SK-N-MC (cell line): ENCODE measurements around the gene EDA.

Experiments
- DNase-seq: peaks from one replicate; pipeline ENCODE4 v3.0.0-alpha.2; 2011; ENCODE audit warnings: low read depth, low spot score
- H3K27ac ChIP-seq: fragments of 200-600 bp; sonication (generic); 2 replicates; pipeline ENCODE4 v1.5.1; 2016; ENCODE audit warnings: mixed run types
- H3K36me3 ChIP-seq: fragments of 200-600 bp; sonication (generic); 2 replicates; pipeline ENCODE4 v1.6.1; 2017; ENCODE audit warnings: antibody characterized with exemption, low read length, mixed read lengths; ENCODE audit not compliant: insufficient read depth
- H3K4me3 ChIP-seq: fragments of 200-600 bp; sonication (generic); 2 replicates; pipeline ENCODE4 v1.5.1; 2016
- H3K9ac ChIP-seq: fragments of 200-600 bp; sonication (generic); 2 replicates; pipeline ENCODE4 v1.8.0; 2017; ENCODE audit warnings: mixed run types, mixed read lengths; ENCODE audit not compliant: insufficient read length
- H3K9me3 ChIP-seq: fragments of 200-600 bp; sonication (generic); 2 replicates; pipeline ENCODE4 v1.6.1; 2017; ENCODE audit warnings: low read depth, mild to moderate bottlenecking, antibody characterized with exemption, low read length, moderate library complexity, mixed read lengths
- EZH2 ChIP-seq: fragments of 200-600 bp; sonication (generic); IDR thresholded peaks from one replicate; pipeline ENCODE4 v1.6.1; 2017; ENCODE audit warnings: antibody characterized with exemption
- FOXP2 ChIP-seq: optimal IDR thresholded peaks from 2 replicates; pipeline ENCODE3; 2011; ENCODE audit warnings: mild to moderate bottlenecking, moderate library complexity; ENCODE audit not compliant: insufficient read depth; ENCODE audit errors: extremely low read length, control extremely low read depth
- POLR2AphosphoS5 ChIP-seq: IDR thresholded peaks from 2 replicates; pipeline ENCODE4 v1.6.1; 2012; ENCODE audit warnings: mild to moderate bottlenecking, low read depth, low read length, borderline replicate concordance

Gene EDA

DNA sequence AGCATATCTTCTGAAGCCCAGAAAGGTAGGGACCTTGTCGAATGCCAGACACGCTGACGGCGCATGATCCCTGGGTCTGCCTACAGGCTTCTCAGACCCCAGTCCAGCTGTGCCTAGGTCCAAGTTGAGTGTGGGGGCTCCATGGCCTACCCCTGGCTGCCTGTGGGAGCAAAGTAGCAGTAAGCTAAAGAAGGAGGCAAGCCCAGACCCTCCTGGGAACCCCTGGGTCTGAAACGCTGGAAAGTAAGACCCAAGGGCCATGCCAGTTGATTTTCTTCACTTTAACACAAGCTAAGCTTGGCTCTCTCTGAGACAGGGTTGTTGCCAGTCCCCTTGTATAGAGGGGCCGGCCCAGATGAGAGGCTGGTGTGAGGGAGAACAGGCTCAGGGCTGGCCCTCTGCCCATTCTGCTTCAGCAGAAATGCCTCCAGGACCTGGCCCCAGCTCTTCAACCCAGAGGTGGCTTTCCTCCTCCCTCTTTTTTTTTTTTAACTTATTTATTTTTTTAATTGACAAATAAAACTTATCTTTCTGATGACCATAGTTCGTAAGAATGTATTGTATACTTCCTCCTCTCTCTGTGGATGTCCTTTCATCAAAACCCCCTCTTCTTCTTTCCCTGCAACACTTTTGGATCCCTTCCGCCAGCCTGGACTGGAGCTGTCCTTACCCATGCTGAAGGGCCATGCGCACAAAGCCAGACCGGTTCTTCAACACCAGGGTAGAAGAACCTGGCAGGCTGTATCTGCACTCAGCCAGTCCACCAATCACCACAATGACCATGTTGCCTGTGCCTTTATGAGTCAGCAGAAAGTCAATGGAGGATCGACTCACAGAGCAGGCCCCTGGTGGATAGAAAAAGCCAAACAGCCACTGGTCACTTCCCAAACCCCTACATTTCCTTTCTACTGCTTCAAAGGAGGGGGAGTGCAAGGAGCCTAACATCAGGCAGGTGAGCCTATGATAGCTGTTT is 426.8 kb downstream of the EDA start:
- Histone ChIP-seq H3K9ac (no peak overlapping the region), H3K4me3 (no peak overlapping the region), H3K36me3 (no peaks in the 10 kb centered on the region), H3K27ac (no peak overlapping the region), H3K9me3 (no peaks in the 10 kb centered on the region)
- TF ChIP-seq POLR2AphosphoS5 (no peak), FOXP2 (no peak), EZH2 (no peak)
- DNase-seq, result no peak

DNA sequence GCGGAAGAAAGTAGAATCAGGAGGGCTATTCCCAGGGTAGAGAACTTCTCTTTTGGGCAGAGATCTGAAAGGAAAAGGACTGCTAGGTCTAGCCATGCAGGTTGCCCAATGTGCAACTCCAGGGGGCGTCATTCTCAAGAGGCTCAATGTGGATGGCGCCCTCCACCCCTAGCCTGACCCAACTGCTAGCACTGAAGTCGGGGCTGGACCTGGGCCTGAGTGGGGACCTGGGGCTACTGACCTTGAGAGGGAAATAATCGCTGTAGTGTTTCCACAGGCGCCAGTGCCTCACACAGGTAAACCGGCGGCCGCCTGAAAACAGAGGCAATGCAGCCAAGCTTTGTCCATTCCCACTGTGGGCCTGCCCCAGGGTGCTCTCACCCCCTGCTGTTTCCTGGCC is 427.8 kb downstream of the EDA start:
- Histone ChIP-seq H3K27ac (no peak overlapping the region), H3K9ac (no peak overlapping the region), H3K36me3 (no peaks in the 10 kb centered on the region), H3K9me3 (no peaks in the 10 kb centered on the region), H3K4me3 (no peak overlapping the region)
- TF ChIP-seq EZH2, result no peak
- no peak for TF ChIP-seq POLR2AphosphoS5
- no peak for TF ChIP-seq FOXP2
- no peak for DNase-seq

- no peaks in the 10 kb centered on the region for H3K9me3 ChIP-seq
- DNase-seq, result no peak
- TF ChIP-seq POLR2AphosphoS5 (no peak), EZH2 (no peak), FOXP2 (no peak)
- no peak overlapping the region for H3K9ac ChIP-seq
- no peaks in the 10 kb centered on the region for H3K36me3 ChIP-seq
- no peak overlapping the region for H3K4me3 ChIP-seq
- H3K27ac ChIP-seq, result no peak overlapping the region
Observed at GRCh38 chrX:70044541-70045245, 428.8 kb downstream of the EDA start.

DNA sequence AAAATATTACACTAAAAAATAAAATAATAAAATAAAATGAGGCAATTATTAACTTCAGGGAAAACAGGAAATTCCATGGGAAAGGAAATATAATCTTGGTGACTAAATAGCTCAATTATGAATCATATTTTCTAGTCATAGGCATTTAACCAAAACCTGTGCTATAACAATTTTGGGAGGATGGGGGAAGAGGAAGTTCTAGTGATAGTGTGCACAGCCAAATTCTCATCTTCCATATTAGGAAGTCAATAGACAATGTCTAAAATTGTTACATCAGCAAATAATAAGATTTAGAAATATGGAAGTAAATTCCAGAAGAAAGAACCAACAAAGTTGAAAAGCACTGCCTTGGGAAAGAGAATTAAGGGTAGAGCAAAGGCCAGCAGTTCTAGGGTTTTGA is 431.1 kb downstream of the EDA start:
- no peak for TF ChIP-seq FOXP2
- TF ChIP-seq EZH2, result no peak
- no peak for TF ChIP-seq POLR2AphosphoS5
- Histone ChIP-seq H3K36me3 (no peaks in the 10 kb centered on the region), H3K27ac (peak overlapping the region; percentile 80), H3K4me3 (no peak overlapping the region), H3K9ac (no peak overlapping the region), H3K9me3 (no peaks in the 10 kb centered on the region)
- DNase-seq, result no peak

GRCh38 chrX:70049406-70049805 is 433.5 kb downstream of the EDA start:
- DNase-seq, result no peak
- no peaks in the 10 kb centered on the region for H3K9me3 ChIP-seq
- TF ChIP-seq FOXP2, result no peak
- TF ChIP-seq POLR2AphosphoS5, result no peak
- TF ChIP-seq EZH2, result no peak
- no peak overlapping the region for H3K9ac ChIP-seq
- H3K27ac ChIP-seq, result no peak overlapping the region
- no peak overlapping the region for H3K4me3 ChIP-seq
- H3K36me3 ChIP-seq, result no peaks in the 10 kb centered on the region

- TF ChIP-seq EZH2 (no peak), FOXP2 (no peak), POLR2AphosphoS5 (no peak)
Observed at GRCh38 chrX:70049925-70050324, 434.0 kb downstream of the EDA start, which contains the start of gene AWAT2. TSS of gene AWAT2 (minus strand) at chrX:70049938. CDS start at chrX:70049932, 6 bp downstream.

DNA sequence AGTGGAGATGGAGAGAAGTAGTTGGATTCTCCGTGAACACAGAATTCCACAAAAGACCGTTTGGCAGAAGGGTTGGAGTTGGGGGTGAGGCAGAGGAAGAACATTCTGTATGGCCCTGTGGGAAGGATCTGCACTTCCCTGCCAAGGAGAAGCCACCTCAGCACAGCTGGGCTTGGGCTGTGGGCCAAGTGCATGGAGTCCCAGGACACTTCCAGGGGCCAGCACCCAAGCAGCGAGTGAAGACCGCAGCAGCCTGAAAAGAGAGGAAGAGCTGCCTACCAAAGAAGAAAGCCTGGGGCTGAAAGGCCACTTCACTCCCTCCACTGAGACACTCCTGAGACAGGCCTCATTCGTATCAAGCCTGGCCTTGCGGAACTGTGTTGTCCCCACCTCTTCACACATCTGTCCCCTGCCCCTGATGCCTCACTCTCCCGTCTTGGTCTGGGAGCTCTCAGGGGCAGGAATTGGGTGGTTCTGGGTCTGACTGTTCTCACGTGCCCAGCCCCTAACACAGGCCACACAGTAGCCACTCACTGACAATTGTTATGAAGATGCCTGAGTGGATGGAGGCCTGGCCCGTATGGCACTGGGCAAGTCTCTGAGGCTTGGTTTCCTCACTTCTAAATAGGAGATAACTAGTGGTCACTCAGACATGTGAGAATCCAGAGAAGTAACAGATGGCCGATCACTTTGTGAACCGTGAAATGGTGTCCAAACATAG is 437.1 kb downstream of the EDA start:
- Histone ChIP-seq H3K4me3 (no peak overlapping the region), H3K36me3 (no peaks in the 10 kb centered on the region), H3K9ac (no peak overlapping the region), H3K9me3 (no peaks in the 10 kb centered on the region), H3K27ac (no peak overlapping the region)
- no peak for DNase-seq
- no peak for TF ChIP-seq EZH2
- no peak for TF ChIP-seq FOXP2

More at GRCh38 chrX:70049925-70050324, 434.0 kb downstream of the EDA start, which contains the start of gene AWAT2:
- Histone ChIP-seq H3K9me3 (no peaks in the 10 kb centered on the region), H3K9ac (no peak within 1 kb of the TSS), H3K27ac (no peak within 1 kb of the TSS), H3K4me3 (no peak within 1 kb of the TSS), H3K36me3 (no peaks in the 10 kb centered on the region)
- no peak for DNase-seq

- no peak overlapping the region for H3K4me3 ChIP-seq
- TF ChIP-seq FOXP2 (no peak), EZH2 (no peak), POLR2AphosphoS5 (no peak)
- H3K36me3 ChIP-seq, result no peaks in the 10 kb centered on the region
- no peak overlapping the region for H3K27ac ChIP-seq
- no peak for DNase-seq
- H3K9me3 ChIP-seq, result no peaks in the 10 kb centered on the region
- no peak overlapping the region for H3K9ac ChIP-seq
Observed at GRCh38 chrX:70054391-70054790, 438.5 kb downstream of the EDA start.
